CD8-positive, alpha-beta memory T cell (primary cell): ENCODE results near the gene SCAMP4. TPM values are rescaled to one million over a fixed set of nuclear protein-coding genes. Genes with fewer than 3 reads are reported as not detected.

ENCODE experiments used
- CTCF ChIA-PET: fragments of 350-600 bp; sonication (Branson Sonifier 250); formaldehyde crosslinking; loops from one replicate; lab custom pipeline; 2021; ENCODE audit warnings: antibody characterized with exemption; lab: Charles Lee
- POLR2A ChIA-PET: fragments of 350-600 bp; sonication (Branson Sonifier 250); formaldehyde crosslinking; loops from one replicate; lab custom pipeline; 2021; ENCODE audit warnings: antibody characterized with exemption; lab: Charles Lee
- DNase-seq, 5 donors: peaks; one replicate each; pipeline versions ENCODE4 v3.0.0 to v3.0.0-alpha.2; 2020 to 2022; ENCODE audit warnings: mixed read lengths in 1 of 5
- H3K27ac ChIP-seq: one replicate; pipeline ENCODE4 v1.7.0; 2013; ENCODE audit warnings: low read depth, mild to moderate bottlenecking, low read length, moderate library complexity
- H3K27me3 ChIP-seq: 2 replicates; pipeline ENCODE4 v1.7.0; 2013; ENCODE audit warnings: low read length, mild to moderate bottlenecking; ENCODE audit not compliant: insufficient read depth, poor library complexity, severe bottlenecking
- H3K36me3 ChIP-seq: 2 replicates; pipeline ENCODE4 v1.7.0; 2013; ENCODE audit warnings: mild to moderate bottlenecking, low read length, moderate library complexity; ENCODE audit not compliant: insufficient read depth
- H3K4me1 ChIP-seq: 2 replicates; pipeline ENCODE4 v1.7.0; 2013; ENCODE audit warnings: mild to moderate bottlenecking, low read length, moderate library complexity; ENCODE audit not compliant: insufficient read depth
- H3K4me3 ChIP-seq: 2 replicates; pipeline ENCODE4 v1.7.0; 2013; ENCODE audit warnings: mild to moderate bottlenecking, low read length
- H3K9me3 ChIP-seq: 2 replicates; pipeline ENCODE4 v1.7.0; 2013; ENCODE audit warnings: mild to moderate bottlenecking, low read length
- H3K27ac Mint-ChIP-seq, 8 donors: one replicate each; pipeline ENCODE4 v1.8.0; 2020 to 2021; ENCODE audit warnings: mixed read lengths in 8 of 8, mild to moderate bottlenecking in 6 of 8, inconsistent platforms in 3 of 8, moderate library complexity in 3 of 8
- H3K27me3 Mint-ChIP-seq, 2 donors: one replicate each; pipeline ENCODE4 v1.8.0; 2020 to 2021; ENCODE audit warnings: mixed read lengths in 2 of 2, mild to moderate bottlenecking in 1 of 2, moderate library complexity in 1 of 2
- H3K36me3 Mint-ChIP-seq, 3 donors: one replicate each; pipeline ENCODE4 v1.8.0; 2020 to 2021; ENCODE audit warnings: mixed read lengths in 3 of 3, inconsistent platforms in 1 of 3, mild to moderate bottlenecking in 1 of 3
- H3K4me1 Mint-ChIP-seq, 3 donors: one replicate each; pipeline ENCODE4 v1.8.0; 2020 to 2021; ENCODE audit warnings: mixed read lengths in 3 of 3, inconsistent platforms in 1 of 3, mild to moderate bottlenecking in 1 of 3
- H3K4me3 Mint-ChIP-seq, 7 donors: one replicate each; pipeline ENCODE4 v1.8.0; 2020 to 2021; ENCODE audit warnings: mixed read lengths in 7 of 7, mild to moderate bottlenecking in 6 of 7, moderate library complexity in 4 of 7, inconsistent platforms in 2 of 7
- H3K9me3 Mint-ChIP-seq, 5 donors: one replicate each; pipeline ENCODE4 v1.8.0; 2020 to 2022; ENCODE audit warnings: mixed read lengths in 5 of 5, mild to moderate bottlenecking in 3 of 5, moderate library complexity in 2 of 5, inconsistent platforms in 1 of 5
- polyA plus RNA-seq: library from polyadenylated mRNA; unstranded; fragments of 300-500 nt; fragmentation: Illumina TruSeq; gene quantifications from one replicate; pipeline ENCODE4 v1.2.3, GENCODE V29; 2021
- total RNA-seq, 2 experiments: library from RNA; stranded (reverse); gene quantifications; one replicate each; pipeline ENCODE4 v1.2.3, GENCODE V29; 2021

The SCAMP4 gene
- total and polyA plus RNA-seq, 3 experiments from 2014 or later, result 16.3 to 40.6 (median 38.6) TPM

- ChIA-PET POLR2A (interaction anchor here (0.6 kb wide), 1 partner anchor 105 kb away, joined by 5 read pairs; no protein-coding TSS in a partner anchor), CTCF (interaction anchor here (0.9 to 3.3 kb wide), 2 partner anchors 14 to 127 kb away, joined by 3 to 11 read pairs; no protein-coding TSS in a partner anchor)
- Histone ChIP-seq H3K36me3 (no peaks in the 10 kb centered on the region), H3K4me1 (peaks cover 34% of the 10 kb centered on the region), H3K9me3 (no peaks in the 10 kb centered on the region), H3K27me3 (no peaks in the 10 kb centered on the region), H3K4me3 (peak overlapping the region; percentile 75), H3K27ac (peak overlapping the region; percentile 89)
- DNase-seq, result no peak
- Mint-ChIP-seq H3K27ac (peak overlapping the region; percentile 98 to 100 (median 98)), H3K9me3 (peaks cover 0 to 2% (median 0%) of the 10 kb centered on the region in 5 donors), H3K27me3 (peaks cover 0 to 12% of the 10 kb centered on the region in 2 donors), H3K36me3 (peaks cover 0 to 26% (median 0%) of the 10 kb centered on the region in 3 donors), H3K4me3 (peak overlapping the region; percentile 89 to 100 (median 93)), H3K4me1 (peaks cover 30 to 60% (median 32%) of the 10 kb centered on the region in 3 donors)
Observed at GRCh38 chr19:1943661-1944087, 38.5 kb downstream of the SCAMP4 start.

- H3K27ac Mint-ChIP-seq, result peak overlapping the region in 7 of 8 donors; percentile 29 to 98 (median 75)
- H3K36me3 Mint-ChIP-seq, result peaks cover 0 to 31% (median 0%) of the 10 kb centered on the region in 3 donors
- no peaks in the 10 kb centered on the region for H3K9me3 ChIP-seq
- no peaks in the 10 kb centered on the region for H3K36me3 ChIP-seq
- DNase-seq, result no peak
- H3K4me1 ChIP-seq, result peaks cover 32% of the 10 kb centered on the region
- peak overlapping the region in 6 of 7 donors; percentile 15 to 64 (median 52) for H3K4me3 Mint-ChIP-seq
- H3K4me3 ChIP-seq, result no peak overlapping the region
- peaks cover 0 to 12% of the 10 kb centered on the region in 2 donors for H3K27me3 Mint-ChIP-seq
- H3K27me3 ChIP-seq, result no peaks in the 10 kb centered on the region
- ChIA-PET CTCF (interaction anchor here (0.9 to 3.3 kb wide), 2 partner anchors 15 to 126 kb away, joined by 3 to 11 read pairs; no protein-coding TSS in a partner anchor), POLR2A (no interaction called here)
- peaks cover 35 to 62% (median 37%) of the 10 kb centered on the region in 3 donors for H3K4me1 Mint-ChIP-seq
- H3K9me3 Mint-ChIP-seq, result peaks cover 0 to 2% (median 0%) of the 10 kb centered on the region in 5 donors
- H3K27ac ChIP-seq, result no peak overlapping the region
Observed at GRCh38 chr19:1944088-1944915, 39.1 kb downstream of the SCAMP4 start.

GRCh38 chr19:1944916-1945561, 39.8 kb downstream of the SCAMP4 start:
- Mint-ChIP-seq H3K4me1 (peaks cover 34 to 60% (median 35%) of the 10 kb centered on the region in 3 donors), H3K36me3 (peaks cover 0 to 36% (median 0%) of the 10 kb centered on the region in 3 donors), H3K27me3 (peaks cover 0 to 7% of the 10 kb centered on the region in 2 donors), H3K9me3 (peaks cover 0 to 2% (median 0%) of the 10 kb centered on the region in 5 donors), H3K27ac (peak overlapping the region in 2 of 8 donors; percentile 40 to 79), H3K4me3 (no peak overlapping the region)
- no peaks in the 10 kb centered on the region for H3K27me3 ChIP-seq
- no peak overlapping the region for H3K27ac ChIP-seq
- H3K9me3 ChIP-seq, result no peaks in the 10 kb centered on the region
- peaks cover 25% of the 10 kb centered on the region for H3K4me1 ChIP-seq
- H3K36me3 ChIP-seq, result no peaks in the 10 kb centered on the region
- no peak for DNase-seq
- POLR2A ChIA-PET, result interaction anchor here (0.7 kb wide), 1 partner anchor 194 kb away, joined by 9 read pairs; no protein-coding TSS in a partner anchor
- CTCF ChIA-PET, result interaction anchor here (0.9 to 3.3 kb wide), 5 partner anchors 14 to 17 kb away, joined by 3 to 11 read pairs (median 3); no protein-coding TSS in a partner anchor
- no peak overlapping the region for H3K4me3 ChIP-seq

- Histone ChIP-seq H3K4me1 (peaks cover 20% of the 10 kb centered on the region), H3K27ac (no peak overlapping the region), H3K4me3 (no peak overlapping the region), H3K36me3 (no peaks in the 10 kb centered on the region), H3K9me3 (no peaks in the 10 kb centered on the region), H3K27me3 (no peaks in the 10 kb centered on the region)
- Mint-ChIP-seq H3K9me3 (no peaks in the 10 kb centered on the region), H3K36me3 (peaks cover 0 to 42% (median 0%) of the 10 kb centered on the region in 3 donors), H3K4me3 (peak overlapping the region in 6 of 7 donors; percentile 18 to 75 (median 56)), H3K27ac (peak overlapping the region; percentile 25 to 94 (median 80)), H3K27me3 (peaks cover 0 to 2% of the 10 kb centered on the region in 2 donors), H3K4me1 (peaks cover 33 to 64% (median 39%) of the 10 kb centered on the region in 3 donors)
- ChIA-PET POLR2A (interaction anchor here (0.7 kb wide), 1 partner anchor 195 kb away, joined by 9 read pairs; no protein-coding TSS in a partner anchor), CTCF (interaction anchor here (0.5 to 1.9 kb wide), 9 partner anchors 10 to 1216 kb away, joined by 3 to 6 read pairs (median 3); no protein-coding TSS in a partner anchor)
- DNase-seq, result peak in 1 of 5 donors; percentile 44
Observed at GRCh38 chr19:1945899-1946298, 40.7 kb downstream of the SCAMP4 start.

GRCh38 chr19:1947651-1948209, 42.5 kb downstream of the SCAMP4 start:
- Histone ChIP-seq H3K4me1 (peaks cover 20% of the 10 kb centered on the region), H3K36me3 (no peaks in the 10 kb centered on the region), H3K4me3 (no peak overlapping the region), H3K27ac (no peak overlapping the region), H3K27me3 (no peaks in the 10 kb centered on the region), H3K9me3 (no peaks in the 10 kb centered on the region)
- ChIA-PET POLR2A (no interaction called here), CTCF (interaction anchor here (0.6 to 1.1 kb wide), 3 partner anchors 122 to 261 kb away, joined by 3 to 6 read pairs (median 4); no protein-coding TSS in a partner anchor)
- no peak for DNase-seq
- Mint-ChIP-seq H3K27ac (no peak overlapping the region), H3K9me3 (no peaks in the 10 kb centered on the region), H3K4me3 (no peak overlapping the region), H3K4me1 (peaks cover 37 to 72% (median 39%) of the 10 kb centered on the region in 3 donors), H3K27me3 (no peaks in the 10 kb centered on the region), H3K36me3 (peaks cover 0 to 41% (median 0%) of the 10 kb centered on the region in 3 donors)

- H3K27me3 Mint-ChIP-seq, result no peaks in the 10 kb centered on the region
- H3K4me3 Mint-ChIP-seq, result peak overlapping the region in 3 of 7 donors; percentile 15 to 74 (median 48)
- DNase-seq, result no peak
- H3K27ac Mint-ChIP-seq, result peak overlapping the region in 3 of 8 donors; percentile 51 to 71 (median 57)
- Histone ChIP-seq H3K27ac (no peak overlapping the region), H3K36me3 (no peaks in the 10 kb centered on the region), H3K4me1 (peaks cover 3% of the 10 kb centered on the region), H3K4me3 (no peak overlapping the region), H3K9me3 (no peaks in the 10 kb centered on the region), H3K27me3 (no peaks in the 10 kb centered on the region)
- no peaks in the 10 kb centered on the region for H3K9me3 Mint-ChIP-seq
- ChIA-PET POLR2A (no interaction called here), CTCF (no interaction called here)
- peaks cover 0 to 44% (median 0%) of the 10 kb centered on the region in 3 donors for H3K36me3 Mint-ChIP-seq
- peaks cover 28 to 67% (median 29%) of the 10 kb centered on the region in 3 donors for H3K4me1 Mint-ChIP-seq
Observed at GRCh38 chr19:1949304-1950101, 44.3 kb downstream of the SCAMP4 start.

GRCh38 chr19:1950640-1951039, 45.4 kb downstream of the SCAMP4 start:
- H3K4me3 Mint-ChIP-seq, result no peak overlapping the region
- H3K27ac ChIP-seq, result no peak overlapping the region
- peaks cover 28 to 66% (median 31%) of the 10 kb centered on the region in 3 donors for H3K4me1 Mint-ChIP-seq
- H3K27me3 Mint-ChIP-seq, result no peaks in the 10 kb centered on the region
- H3K27me3 ChIP-seq, result no peaks in the 10 kb centered on the region
- CTCF ChIA-PET, result no interaction called here
- no peaks in the 10 kb centered on the region for H3K36me3 ChIP-seq
- no peak for DNase-seq
- POLR2A ChIA-PET, result no interaction called here
- no peaks in the 10 kb centered on the region for H3K4me1 ChIP-seq
- H3K36me3 Mint-ChIP-seq, result peaks cover 0 to 47% (median 0%) of the 10 kb centered on the region in 3 donors
- H3K9me3 ChIP-seq, result no peaks in the 10 kb centered on the region
- H3K4me3 ChIP-seq, result no peak overlapping the region
- peak overlapping the region in 2 of 8 donors; percentile 38 to 71 for H3K27ac Mint-ChIP-seq
- H3K9me3 Mint-ChIP-seq, result peaks cover 0 to 2% (median 0%) of the 10 kb centered on the region in 5 donors
